KOPT-K1 (cell line): ENCODE results near the gene TFDP1.

Experiments
- H3K27ac ChIP-seq: fragments of 200-600 bp; sonication (generic); 2 replicates; pipeline ENCODE4 v1.5.1; 2016; ENCODE audit warnings: antibody characterized with exemption, mild to moderate bottlenecking, low read depth, low read length; ENCODE audit not compliant: poor library complexity, severe bottlenecking
- H3K36me3 ChIP-seq: fragments of 200-600 bp; sonication (generic); 2 replicates; pipeline ENCODE4 v1.5.1; 2017; ENCODE audit warnings: antibody characterized with exemption, mild to moderate bottlenecking, low read length, moderate library complexity; ENCODE audit not compliant: insufficient read depth
- H3K9me3 ChIP-seq: fragments of 200-600 bp; sonication (generic); 2 replicates; pipeline ENCODE4 v1.5.1; 2017; ENCODE audit warnings: antibody characterized with exemption, low read length, mild to moderate bottlenecking; ENCODE audit not compliant: insufficient read depth, poor library complexity, severe bottlenecking

Gene TFDP1

GRCh38 chr13:113645329-113645728, 60.8 kb downstream of the TFDP1 start:
- peaks cover 60% of the 10 kb centered on the region for H3K36me3 ChIP-seq

GRCh38 chr13:113646376-113646775, 61.8 kb downstream of the TFDP1 start:
- peaks cover 53% of the 10 kb centered on the region for H3K36me3 ChIP-seq
- no peak overlapping the region for H3K27ac ChIP-seq
- H3K9me3 ChIP-seq = no peaks in the 10 kb centered on the region

More at GRCh38 chr13:113645329-113645728, 60.8 kb downstream of the TFDP1 start:
- Histone ChIP-seq H3K9me3 (no peaks in the 10 kb centered on the region), H3K27ac (no peak overlapping the region)

GRCh38 chr13:113646921-113647340, 62.4 kb downstream of the TFDP1 start:
- no peaks in the 10 kb centered on the region for H3K9me3 ChIP-seq
- no peak overlapping the region for H3K27ac ChIP-seq
- H3K36me3 ChIP-seq = peaks cover 47% of the 10 kb centered on the region

GRCh38 chr13:113647351-113648215, 63.0 kb downstream of the TFDP1 start:
- H3K9me3 ChIP-seq = no peaks in the 10 kb centered on the region
- H3K36me3 ChIP-seq = peaks cover 41% of the 10 kb centered on the region
- H3K27ac ChIP-seq = no peak overlapping the region

GRCh38 chr13:113648216-113648610, 63.7 kb downstream of the TFDP1 start:
- H3K36me3 ChIP-seq = peaks cover 34% of the 10 kb centered on the region
- H3K27ac ChIP-seq = no peak overlapping the region
- H3K9me3 ChIP-seq = no peaks in the 10 kb centered on the region

- Histone ChIP-seq H3K27ac (no peak overlapping the region), H3K36me3 (peaks cover 24% of the 10 kb centered on the region), H3K9me3 (no peaks in the 10 kb centered on the region)
Measured at GRCh38 chr13:113649212-113649611, 64.7 kb downstream of the TFDP1 start.

- Histone ChIP-seq H3K36me3 (peaks cover 15% of the 10 kb centered on the region; the same call in 1 of the 2 replicates), H3K9me3 (no peaks in the 10 kb centered on the region), H3K27ac (no peak overlapping the region)
Measured at GRCh38 chr13:113650275-113650674, 65.7 kb downstream of the TFDP1 start.

GRCh38 chr13:113650731-113651148, 66.2 kb downstream of the TFDP1 start:
- Histone ChIP-seq H3K36me3 (peaks cover 13% of the 10 kb centered on the region; the same call in 1 of the 2 replicates), H3K27ac (no peak overlapping the region), H3K9me3 (no peaks in the 10 kb centered on the region)

GRCh38 chr13:113651511-113652403, 67.2 kb downstream of the TFDP1 start:
- no peak overlapping the region for H3K27ac ChIP-seq
- no peaks in the 10 kb centered on the region for H3K9me3 ChIP-seq
- peaks cover 13% of the 10 kb centered on the region; the same call in 1 of the 2 replicates for H3K36me3 ChIP-seq

GRCh38 chr13:113652404-113653263, 68.1 kb downstream of the TFDP1 start:
- H3K9me3 ChIP-seq = no peaks in the 10 kb centered on the region
- H3K36me3 ChIP-seq = peaks cover 13% of the 10 kb centered on the region; the same call in 1 of the 2 replicates
- no peak overlapping the region for H3K27ac ChIP-seq

- no peaks in the 10 kb centered on the region for H3K9me3 ChIP-seq
- H3K36me3 ChIP-seq = peaks cover 5% of the 10 kb centered on the region; the same call in 1 of the 2 replicates
- no peak overlapping the region for H3K27ac ChIP-seq
Measured at GRCh38 chr13:113653264-113654174, 69.0 kb downstream of the TFDP1 start.

- H3K36me3 ChIP-seq = peaks cover 2% of the 10 kb centered on the region; the same call in 1 of the 2 replicates
- H3K9me3 ChIP-seq = no peaks in the 10 kb centered on the region
- H3K27ac ChIP-seq = no peak overlapping the region
Measured at GRCh38 chr13:113654175-113654560, 69.6 kb downstream of the TFDP1 start.

GRCh38 chr13:113654591-113655345, 70.2 kb downstream of the TFDP1 start:
- H3K36me3 ChIP-seq = no peaks in the 10 kb centered on the region

More at GRCh38 chr13:113654591-113655345, 70.2 kb downstream of the TFDP1 start:
- Histone ChIP-seq H3K9me3 (no peaks in the 10 kb centered on the region), H3K27ac (no peak overlapping the region)
